Measurements from ENCODE around the gene CTNNA1. TPM values are rescaled to one million over a fixed set of nuclear protein-coding genes. Genes with fewer than 3 reads are reported as not detected.

CTNNA1 gene
- total RNA-seq, 1 donor from 2014 or later = 361 TPM

DNA sequence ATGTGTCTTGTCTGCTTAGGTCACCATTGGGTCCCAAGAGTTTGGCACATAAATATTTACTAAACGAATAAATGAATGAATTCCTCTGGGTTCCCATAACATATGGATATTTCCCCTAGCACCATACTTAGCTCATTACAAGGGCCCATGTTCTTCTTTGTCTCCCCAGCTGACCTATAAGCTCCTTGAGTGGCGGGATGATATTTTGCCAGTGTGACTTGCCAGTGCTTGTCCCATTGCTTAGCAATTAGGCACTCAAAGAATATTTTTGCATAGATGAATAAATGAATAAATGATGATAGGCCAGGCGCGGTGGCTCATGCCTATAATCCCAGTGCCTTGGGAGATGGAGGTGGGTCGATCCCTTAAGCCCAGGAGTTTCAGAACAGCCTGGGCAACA is 16.9 kb upstream of the CTNNA1 start:
- TF ChIP-seq CTCF (IDR thresholded peaks at IDR 0.05) = no peak
- H3K27ac ChIP-seq = no peak overlapping the region
- no peaks in the 10 kb centered on the region for H3K27me3 ChIP-seq (ENCODE audit: low read depth)
- DNase-seq = no peak
- H3K4me3 ChIP-seq = no peak overlapping the region
- ATAC-seq = no peak
- H3K36me3 ChIP-seq = no peaks in the 10 kb centered on the region
- intact Hi-C loops (cut with DNase I) = no loop called here
- no peaks in the 10 kb centered on the region for H3K4me1 ChIP-seq
- H3K9me3 ChIP-seq = no peaks in the 10 kb centered on the region

DNA sequence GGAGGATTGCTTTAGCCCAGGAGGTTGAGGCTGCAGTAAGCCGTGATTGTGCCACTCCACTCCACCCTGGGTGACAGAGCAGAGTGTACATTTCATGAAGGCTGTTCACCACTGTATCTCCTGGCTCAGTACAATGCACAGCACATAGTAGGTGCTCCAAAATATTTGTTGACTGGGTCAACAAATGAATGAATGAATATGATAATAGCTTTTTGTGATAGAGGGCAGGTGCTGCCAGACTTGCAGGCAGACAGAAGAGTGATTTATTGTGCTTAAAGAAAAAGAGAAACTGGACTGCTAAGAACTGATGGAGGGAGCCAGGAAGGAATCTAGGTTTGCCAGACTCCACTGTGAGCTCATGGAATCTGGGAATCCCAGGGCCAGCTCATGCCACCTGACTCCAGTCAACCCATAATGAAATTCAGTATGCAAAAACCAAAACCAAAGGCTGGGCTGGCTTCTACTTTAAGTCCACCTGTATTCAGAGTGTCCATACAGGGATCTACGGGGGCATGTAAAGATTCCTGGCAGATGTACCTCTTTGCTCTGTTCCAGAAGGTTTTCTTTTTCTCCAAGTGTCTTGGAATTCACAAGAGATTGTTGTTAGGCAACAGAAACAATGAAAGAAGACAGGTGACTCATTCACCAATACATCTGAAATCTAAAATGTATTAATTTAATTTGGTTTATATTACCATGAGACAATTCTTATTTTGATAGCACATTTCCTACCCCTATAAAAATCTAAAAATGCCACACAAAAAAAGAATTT is 15.5 kb upstream of the CTNNA1 start:
- Histone ChIP-seq H3K27ac (no peak overlapping the region), H3K9me3 (no peaks in the 10 kb centered on the region), H3K4me3 (no peak overlapping the region), H3K4me1 (peaks cover 12% of the 10 kb centered on the region), H3K36me3 (no peaks in the 10 kb centered on the region), H3K27me3 (ENCODE audit: low read depth) (no peaks in the 10 kb centered on the region)
- no peak for DNase-seq
- no peak for ATAC-seq
- intact Hi-C loops (cut with DNase I) = no loop called here
- no peak for TF ChIP-seq CTCF (IDR thresholded peaks at IDR 0.05)

- intact Hi-C loops (cut with DNase I) = no loop called here
- ATAC-seq = no peak
- TF ChIP-seq CTCF (IDR thresholded peaks at IDR 0.05) = no peak
- H3K4me3 ChIP-seq = no peak overlapping the region
- no peak overlapping the region for H3K27ac ChIP-seq
- peaks cover 14% of the 10 kb centered on the region for H3K4me1 ChIP-seq
- H3K36me3 ChIP-seq = no peaks in the 10 kb centered on the region
- H3K27me3 ChIP-seq (ENCODE audit: low read depth) = no peaks in the 10 kb centered on the region
- DNase-seq = no peak
- no peaks in the 10 kb centered on the region for H3K9me3 ChIP-seq
Measured at GRCh38 chr5:138738399-138738798, 14.8 kb upstream of the CTNNA1 start.

DNA sequence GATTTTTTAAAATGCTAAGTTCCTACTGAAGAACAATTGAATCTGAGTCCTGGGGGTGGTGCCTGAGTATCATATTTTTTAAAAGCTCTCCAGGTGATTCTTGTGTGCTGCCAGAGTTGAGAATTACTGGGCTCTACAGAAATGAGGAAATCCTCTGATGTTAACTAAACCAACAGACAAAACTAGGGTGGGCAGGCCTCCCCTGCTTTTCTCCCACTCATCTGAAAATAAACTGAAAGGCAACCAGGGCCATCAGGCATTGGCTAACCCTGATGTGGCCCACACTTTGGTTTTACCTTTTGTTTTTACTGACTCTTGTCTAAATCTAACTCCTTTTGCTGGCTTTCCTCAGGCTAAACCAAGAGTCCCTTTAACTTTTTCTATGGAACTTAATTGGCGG is 13.3 kb upstream of the CTNNA1 start:
- intact Hi-C loops (cut with DNase I) = no loop called here

GRCh38 chr5:138743484-138743883 is 9.7 kb upstream of the CTNNA1 start:
- no peak for TF ChIP-seq CTCF (IDR thresholded peaks at IDR 0.05)
- intact Hi-C loops (cut with DNase I) = no loop called here
- Histone ChIP-seq H3K27ac (no peak overlapping the region), H3K36me3 (no peaks in the 10 kb centered on the region), H3K4me1 (peaks cover 14% of the 10 kb centered on the region), H3K27me3 (ENCODE audit: low read depth) (no peaks in the 10 kb centered on the region), H3K9me3 (no peaks in the 10 kb centered on the region), H3K4me3 (no peak overlapping the region)
- ATAC-seq = no peak
- no peak for DNase-seq

More for the DNA sequence above, 13.3 kb upstream of the CTNNA1 start:
- TF ChIP-seq CTCF (IDR thresholded peaks at IDR 0.05) = no peak
- Histone ChIP-seq H3K4me3 (no peak overlapping the region), H3K4me1 (peaks cover 14% of the 10 kb centered on the region), H3K27ac (no peak overlapping the region), H3K36me3 (no peaks in the 10 kb centered on the region), H3K27me3 (ENCODE audit: low read depth) (no peaks in the 10 kb centered on the region), H3K9me3 (no peaks in the 10 kb centered on the region)
- ATAC-seq (no peak), DNase-seq (no peak)
